ENCODE data around the gene NTRK2.

The NTRK2 gene

DNA sequence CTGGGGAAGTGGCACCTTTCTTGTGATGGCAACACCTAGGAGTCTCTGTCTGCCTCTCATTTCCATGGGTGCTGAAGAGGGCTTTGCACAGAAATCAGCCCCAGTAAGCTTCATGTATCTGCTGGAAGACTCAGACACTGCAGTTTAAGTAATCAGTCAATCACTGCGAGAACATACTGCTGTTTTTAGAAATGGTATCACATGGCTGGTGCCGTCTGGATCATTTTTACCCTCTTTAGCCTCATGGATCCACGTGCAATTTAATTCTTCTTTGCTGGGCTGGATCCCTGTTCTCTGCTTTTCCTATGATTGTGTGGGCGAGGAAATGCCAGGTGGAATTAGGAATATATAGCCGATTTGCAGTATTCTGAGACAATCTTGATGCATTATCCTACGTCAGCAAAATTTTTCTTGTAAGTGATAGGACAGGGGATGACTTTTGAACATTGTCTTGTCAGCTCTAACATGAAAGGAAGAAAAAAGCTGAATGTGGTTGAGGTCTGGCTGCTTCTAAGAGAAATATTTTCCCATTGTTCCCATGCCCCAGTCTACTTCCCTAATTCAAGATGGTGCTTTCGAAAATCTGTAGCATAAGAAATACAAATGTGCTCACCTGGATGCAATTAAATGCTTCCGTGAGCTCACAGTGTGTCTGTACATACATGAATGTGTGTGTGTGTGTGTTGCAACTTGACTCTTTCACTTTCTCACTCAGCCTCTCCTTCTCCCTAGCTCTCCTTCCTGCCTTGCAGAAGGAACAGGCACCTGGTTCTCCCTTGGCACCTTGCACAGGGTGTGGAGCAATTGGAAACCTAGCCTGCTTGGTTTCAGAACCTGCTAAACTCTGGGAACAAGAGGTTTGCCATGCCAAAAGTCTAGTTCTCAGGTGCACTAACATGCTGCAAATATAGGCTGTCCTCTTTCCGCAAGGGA is 281.6 kb downstream of the NTRK2 start:
- H3K36me3 ChIP-seq (ENCODE audit: control insufficient read depth, low read length): no peaks in the 10 kb centered on the region
- H3K4me1 ChIP-seq (ENCODE audit: control insufficient read depth, low read length): no peaks in the 10 kb centered on the region
- no peaks in the 10 kb centered on the region for H3K9me2 ChIP-seq (replicated peaks; ENCODE audit: control insufficient read depth, low read length)
- no peak overlapping the region for H3K4me2 ChIP-seq (ENCODE audit: low read length)
- no peak overlapping the region for H3K4me3 ChIP-seq (ENCODE audit: low read length)
- no peaks in the 10 kb centered on the region for H3K79me2 ChIP-seq (ENCODE audit: control insufficient read depth, low read length)
- TF ChIP-seq, protein P1, sequence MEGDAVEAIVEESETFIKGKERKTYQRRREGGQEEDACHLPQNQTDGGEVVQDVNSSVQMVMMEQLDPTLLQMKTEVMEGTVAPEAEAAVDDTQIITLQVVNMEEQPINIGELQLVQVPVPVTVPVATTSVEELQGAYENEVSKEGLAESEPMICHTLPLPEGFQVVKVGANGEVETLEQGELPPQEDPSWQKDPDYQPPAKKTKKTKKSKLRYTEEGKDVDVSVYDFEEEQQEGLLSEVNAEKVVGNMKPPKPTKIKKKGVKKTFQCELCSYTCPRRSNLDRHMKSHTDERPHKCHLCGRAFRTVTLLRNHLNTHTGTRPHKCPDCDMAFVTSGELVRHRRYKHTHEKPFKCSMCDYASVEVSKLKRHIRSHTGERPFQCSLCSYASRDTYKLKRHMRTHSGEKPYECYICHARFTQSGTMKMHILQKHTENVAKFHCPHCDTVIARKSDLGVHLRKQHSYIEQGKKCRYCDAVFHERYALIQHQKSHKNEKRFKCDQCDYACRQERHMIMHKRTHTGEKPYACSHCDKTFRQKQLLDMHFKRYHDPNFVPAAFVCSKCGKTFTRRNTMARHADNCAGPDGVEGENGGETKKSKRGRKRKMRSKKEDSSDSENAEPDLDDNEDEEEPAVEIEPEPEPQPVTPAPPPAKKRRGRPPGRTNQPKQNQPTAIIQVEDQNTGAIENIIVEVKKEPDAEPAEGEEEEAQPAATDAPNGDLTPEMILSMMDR (IDR thresholded peaks at IDR 0.05; ENCODE audit: low read depth, low read length, poor library complexity, severe bottlenecking): no peak
- TF ChIP-seq EZH2phosphoT487 (IDR thresholded peaks at IDR 0.05; ENCODE audit: borderline replicate concordance, low read length): no peak
- H3F3A ChIP-seq (ENCODE audit: control insufficient read depth, insufficient read depth): no peaks in the 10 kb centered on the region
- H3K27ac ChIP-seq (ENCODE audit: low read depth, low read length): no peak overlapping the region
- no peaks in the 10 kb centered on the region for H3K9me3 ChIP-seq (ENCODE audit: control insufficient read depth, insufficient read depth, low read length)
- H3K27me3 ChIP-seq (ENCODE audit: control insufficient read depth, low read length): no peaks in the 10 kb centered on the region
- no peaks in the 10 kb centered on the region for H4K20me1 ChIP-seq (ENCODE audit: control insufficient read depth, insufficient read depth, low read depth, low read length)

DNA sequence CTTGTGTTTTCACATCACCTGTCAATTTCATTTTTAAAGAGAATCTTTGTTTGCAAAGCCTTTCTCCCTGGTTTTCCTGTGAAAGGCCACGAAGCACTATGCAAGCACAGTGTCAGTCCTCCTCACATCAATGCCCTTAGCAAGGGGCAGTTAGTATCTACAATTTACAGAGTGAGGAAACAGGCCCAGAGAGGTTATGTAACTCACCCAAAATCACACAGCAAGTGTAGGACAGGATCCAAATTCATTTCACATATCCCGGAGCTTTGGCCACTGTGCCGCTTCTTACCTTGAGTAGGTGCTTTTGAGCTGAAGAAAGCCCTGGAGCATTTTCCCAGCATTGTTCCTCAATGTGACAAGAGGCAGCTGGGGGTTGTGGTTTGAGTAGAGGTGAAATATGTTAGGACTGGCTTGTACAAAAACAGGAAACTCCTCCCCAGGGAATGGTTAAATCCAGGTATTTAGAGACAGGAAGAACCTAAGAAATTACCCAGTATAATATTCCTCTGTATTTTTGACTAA is 283.8 kb downstream of the NTRK2 start:
- Histone ChIP-seq H3K4me2 (ENCODE audit: low read length) (no peak overlapping the region), H4K20me1 (ENCODE audit: control insufficient read depth, insufficient read depth, low read depth, low read length) (no peaks in the 10 kb centered on the region), H3K79me2 (ENCODE audit: control insufficient read depth, low read length) (no peaks in the 10 kb centered on the region), H3K4me3 (ENCODE audit: low read length) (no peak overlapping the region), H3K4me1 (ENCODE audit: control insufficient read depth, low read length) (no peaks in the 10 kb centered on the region), H3K36me3 (ENCODE audit: control insufficient read depth, low read length) (no peaks in the 10 kb centered on the region), H3K9me3 (ENCODE audit: control insufficient read depth, insufficient read depth, low read length) (no peaks in the 10 kb centered on the region), H3K27me3 (ENCODE audit: control insufficient read depth, low read length) (no peaks in the 10 kb centered on the region), H3F3A (ENCODE audit: control insufficient read depth, insufficient read depth) (no peaks in the 10 kb centered on the region), H3K27ac (ENCODE audit: low read depth, low read length) (no peak overlapping the region), H3K9me2 (replicated peaks; ENCODE audit: control insufficient read depth, low read length) (no peaks in the 10 kb centered on the region)
- no peak for TF ChIP-seq EZH2phosphoT487 (IDR thresholded peaks at IDR 0.05; ENCODE audit: borderline replicate concordance, low read length)
- TF ChIP-seq, protein P1 (IDR thresholded peaks at IDR 0.05; ENCODE audit: low read depth, low read length, poor library complexity, severe bottlenecking): no peak

DNA sequence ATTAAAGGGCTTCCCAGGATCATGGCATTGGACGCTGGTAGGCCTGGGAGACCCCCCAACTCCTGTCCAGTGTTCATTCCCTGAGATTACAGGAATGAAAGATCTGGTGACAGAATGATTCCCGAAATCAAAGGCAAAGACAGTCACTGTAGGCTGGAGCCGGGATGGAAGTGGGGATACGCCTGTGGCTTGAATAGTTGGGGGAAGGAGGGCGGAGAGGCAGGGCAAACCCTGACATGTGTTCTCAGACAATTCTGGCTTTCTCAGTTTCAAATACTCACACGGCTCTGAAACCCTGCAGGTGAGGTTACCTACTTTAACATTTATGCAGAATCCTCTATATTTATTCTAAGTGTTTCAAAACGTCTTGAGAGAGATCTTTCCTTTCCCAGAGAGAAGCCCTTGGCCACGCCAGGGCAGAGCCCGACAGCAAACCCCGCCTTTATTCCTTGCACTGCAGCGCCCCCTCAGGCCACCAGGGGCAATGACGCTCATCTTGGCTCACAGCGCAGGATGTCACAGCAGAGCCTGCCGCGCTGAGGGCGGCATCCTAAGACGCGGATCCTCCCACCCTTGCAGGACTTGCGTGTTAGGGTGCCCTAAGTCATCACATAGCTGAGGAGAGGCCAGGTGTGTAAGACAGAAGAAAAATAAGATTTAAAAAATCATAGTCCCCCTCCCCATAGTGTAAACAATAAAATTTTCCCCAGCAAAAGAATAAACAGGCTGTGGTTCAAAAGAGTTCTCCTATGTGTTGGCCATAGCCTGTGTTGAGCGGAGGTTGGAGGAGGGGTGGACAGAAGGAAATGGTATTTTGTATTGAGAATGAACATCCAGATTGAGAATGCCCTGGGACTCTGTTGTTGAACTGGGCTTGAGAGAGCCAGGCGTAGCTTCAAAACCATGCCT is 284.5 kb downstream of the NTRK2 start:
- Histone ChIP-seq H3K79me2 (ENCODE audit: control insufficient read depth, low read length) (no peaks in the 10 kb centered on the region), H3K27me3 (ENCODE audit: control insufficient read depth, low read length) (no peaks in the 10 kb centered on the region)

More for the DNA sequence above, 284.5 kb downstream of the NTRK2 start:
- Histone ChIP-seq H3K36me3 (ENCODE audit: control insufficient read depth, low read length) (no peaks in the 10 kb centered on the region), H3K27ac (ENCODE audit: low read depth, low read length) (no peak overlapping the region), H3K9me3 (ENCODE audit: control insufficient read depth, insufficient read depth, low read length) (no peaks in the 10 kb centered on the region), H3K4me1 (ENCODE audit: control insufficient read depth, low read length) (no peaks in the 10 kb centered on the region), H3K4me2 (ENCODE audit: low read length) (no peak overlapping the region), H3K4me3 (ENCODE audit: low read length) (no peak overlapping the region), H3K9me2 (replicated peaks; ENCODE audit: control insufficient read depth, low read length) (no peaks in the 10 kb centered on the region), H3F3A (ENCODE audit: control insufficient read depth, insufficient read depth) (no peaks in the 10 kb centered on the region), H4K20me1 (ENCODE audit: control insufficient read depth, insufficient read depth, low read depth, low read length) (no peaks in the 10 kb centered on the region)
- no peak for TF ChIP-seq EZH2phosphoT487 (IDR thresholded peaks at IDR 0.05; ENCODE audit: borderline replicate concordance, low read length)
- TF ChIP-seq, protein P1 (IDR thresholded peaks at IDR 0.05; ENCODE audit: low read depth, low read length, poor library complexity, severe bottlenecking): peak; percentile 83
